Central memory CD8-positive, alpha-beta T cell (primary cell): Measurements from ENCODE around the gene WNK2.
"Not testable (repeated sequence)": the region's sequence is repeated elsewhere in the genome, so short reads cannot be mapped to it uniquely, and the experiment has no call there.

Experiments used
- ATAC-seq: fragments of 150-1000 bp; cut with Tn5 transposase; replicated peaks from 2 replicates; pipeline ENCODE4 v1.10.0; 2022; ENCODE audit warnings: mild to moderate bottlenecking, moderate FRiP score, moderate number of reproducible peaks; ENCODE audit not compliant: poor library complexity, severe bottlenecking; ENCODE audit errors: extremely low read depth
- DNase-seq, 2 donors: peaks; one replicate each; pipeline ENCODE4 v3.0.0; 2021; ENCODE audit warnings: low spot score in 2 of 2
- H3K27ac Mint-ChIP-seq: one replicate; pipeline ENCODE4 v1.8.0; 2022; ENCODE audit warnings: low read depth, mild to moderate bottlenecking, moderate library complexity, mixed read lengths
- H3K27me3 Mint-ChIP-seq: one replicate; pipeline ENCODE4 v1.8.0; 2022; ENCODE audit warnings: mixed read lengths
- H3K36me3 Mint-ChIP-seq: one replicate; pipeline ENCODE4 v1.8.0; 2022; ENCODE audit warnings: mild to moderate bottlenecking, moderate library complexity, mixed read lengths; ENCODE audit not compliant: insufficient read depth
- H3K4me1 Mint-ChIP-seq: one replicate; pipeline ENCODE4 v1.8.0; 2022; ENCODE audit warnings: mixed read lengths
- H3K4me3 Mint-ChIP-seq: one replicate; pipeline ENCODE4 v1.8.0; 2022; ENCODE audit warnings: mild to moderate bottlenecking, moderate library complexity, mixed read lengths
- H3K9me3 Mint-ChIP-seq: one replicate; pipeline ENCODE4 v1.8.0; 2022; ENCODE audit warnings: mixed read lengths

Gene WNK2

DNA sequence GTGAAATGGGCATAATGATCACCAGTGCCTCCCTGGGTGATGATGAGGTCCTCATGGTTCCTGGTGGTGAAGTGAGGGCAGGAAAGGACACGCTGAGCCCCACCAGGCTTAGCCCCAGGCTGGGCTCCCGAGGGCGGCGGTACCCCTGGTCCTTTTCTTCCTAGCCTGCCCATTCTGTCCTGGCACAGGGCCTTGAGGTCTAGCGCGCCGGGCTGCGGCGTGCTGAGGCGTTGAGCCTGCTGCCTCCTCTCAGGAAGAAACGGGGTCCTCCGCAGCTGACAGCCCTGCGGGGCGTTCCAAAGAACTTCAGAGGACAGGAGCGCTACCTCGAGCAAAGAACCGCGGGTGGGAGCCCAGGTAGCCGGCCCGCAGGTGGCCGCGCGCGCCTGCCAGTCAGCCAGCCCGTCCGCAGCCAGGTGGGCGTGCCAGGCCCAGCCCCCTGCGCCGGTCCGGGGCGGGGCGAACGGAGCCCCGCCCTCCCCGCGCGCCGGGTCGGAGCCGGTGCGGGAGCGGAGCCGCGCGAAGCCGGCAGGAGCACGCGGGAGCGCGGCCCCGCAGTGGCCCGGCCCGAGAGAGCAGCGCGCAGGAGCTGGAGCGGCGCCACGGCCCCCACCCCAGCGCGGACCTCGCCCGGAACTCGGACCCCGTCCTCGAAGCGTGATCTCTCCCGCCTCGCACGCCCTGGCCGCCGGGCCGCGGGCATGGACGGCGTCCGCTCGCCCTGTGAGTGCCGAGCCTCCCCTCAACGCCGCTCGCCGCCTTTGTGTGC lies at the start of gene WNK2:
WNK2 (plus strand) TSS at position 477 of the 769 bp plus-strand sequence. CDS start 791 bp downstream, outside the sequence.
- H3K4me1 Mint-ChIP-seq = no peaks in the 10 kb centered on the region
- peaks cover 67% of the 10 kb centered on the region for H3K27me3 Mint-ChIP-seq
- DNase-seq = no peak
- H3K4me3 Mint-ChIP-seq = peak within 1 kb of the TSS; percentile 71
- peak; percentile 67 for ATAC-seq
- H3K36me3 Mint-ChIP-seq = no peaks in the 10 kb centered on the region
- H3K27ac Mint-ChIP-seq = no peak within 1 kb of the TSS
- H3K9me3 Mint-ChIP-seq = no peaks in the 10 kb centered on the region

DNA sequence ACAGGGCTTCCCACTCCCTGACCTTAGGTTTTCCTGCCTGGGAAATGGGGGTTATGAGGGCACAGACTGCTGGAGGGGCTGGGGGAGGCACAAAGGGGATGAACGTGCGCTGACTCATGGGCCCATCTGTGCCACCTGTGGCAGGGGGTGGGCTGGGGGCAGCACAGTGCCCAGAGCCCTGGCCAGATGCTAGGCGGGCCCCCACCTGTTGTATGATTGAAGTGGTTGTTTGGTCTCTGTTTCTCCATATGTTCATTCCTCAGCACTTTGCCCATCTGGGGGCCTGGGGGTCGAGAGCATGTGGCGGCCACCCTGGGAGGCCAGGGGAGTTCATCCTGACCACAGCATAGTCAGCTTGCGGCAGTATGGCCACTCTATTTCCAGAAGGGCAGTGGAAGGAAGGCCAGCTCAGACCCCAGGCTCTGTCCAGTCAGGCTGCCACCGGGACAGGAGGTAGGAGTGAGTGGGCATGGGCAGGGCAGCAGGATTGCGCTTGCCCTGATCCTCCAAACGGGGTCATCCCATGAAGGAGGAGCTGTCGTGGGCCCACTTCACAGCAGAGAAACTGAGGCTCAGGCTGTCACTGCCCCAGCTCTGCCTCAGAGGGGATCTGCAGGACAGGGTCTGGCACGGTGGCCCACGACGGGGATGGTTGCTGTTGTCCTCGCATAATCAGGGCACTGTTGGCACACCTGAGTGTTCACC lies 49.0 kb upstream of the WNK2 start:
- Mint-ChIP-seq H3K4me3 (peak overlapping the region; percentile 86), H3K4me1 (peaks cover 41% of the 10 kb centered on the region)

DNA sequence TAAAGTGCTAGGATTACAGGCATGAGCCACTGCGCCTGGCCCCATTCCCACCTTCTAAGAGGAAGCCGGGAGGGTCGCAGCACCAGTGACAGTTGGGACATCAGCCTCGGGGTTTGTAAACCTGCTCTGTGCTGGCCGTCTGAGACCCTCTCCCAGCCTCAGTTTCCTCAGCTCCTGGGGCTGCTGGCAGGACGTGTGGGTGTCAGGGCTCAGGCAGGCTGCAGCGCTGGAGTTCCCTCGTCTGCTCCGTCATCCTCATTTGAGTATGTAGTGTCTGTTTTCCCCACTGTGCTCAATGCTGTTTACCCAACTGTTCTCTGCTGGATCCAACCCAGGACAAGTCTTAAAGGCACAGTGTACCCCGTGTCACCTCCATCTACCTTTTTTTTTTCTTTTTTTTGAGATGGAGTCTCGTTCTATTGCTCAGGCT lies 47.9 kb upstream of the WNK2 start:
- Mint-ChIP-seq H3K27ac (peak overlapping the region; percentile 98), H3K27me3 (no peaks in the 10 kb centered on the region), H3K4me1 (peaks cover 32% of the 10 kb centered on the region), H3K36me3 (peaks cover 21% of the 10 kb centered on the region), H3K4me3 (no peak overlapping the region), H3K9me3 (no peaks in the 10 kb centered on the region)
- ATAC-seq (no peak), DNase-seq (no peak)

More for the DNA sequence above, 49.0 kb upstream of the WNK2 start:
- ATAC-seq (no peak), DNase-seq (no peak)
- H3K36me3 Mint-ChIP-seq = peaks cover 24% of the 10 kb centered on the region
- no peaks in the 10 kb centered on the region for H3K27me3 Mint-ChIP-seq
- peak overlapping the region; percentile 98 for H3K27ac Mint-ChIP-seq
- no peaks in the 10 kb centered on the region for H3K9me3 Mint-ChIP-seq

DNA sequence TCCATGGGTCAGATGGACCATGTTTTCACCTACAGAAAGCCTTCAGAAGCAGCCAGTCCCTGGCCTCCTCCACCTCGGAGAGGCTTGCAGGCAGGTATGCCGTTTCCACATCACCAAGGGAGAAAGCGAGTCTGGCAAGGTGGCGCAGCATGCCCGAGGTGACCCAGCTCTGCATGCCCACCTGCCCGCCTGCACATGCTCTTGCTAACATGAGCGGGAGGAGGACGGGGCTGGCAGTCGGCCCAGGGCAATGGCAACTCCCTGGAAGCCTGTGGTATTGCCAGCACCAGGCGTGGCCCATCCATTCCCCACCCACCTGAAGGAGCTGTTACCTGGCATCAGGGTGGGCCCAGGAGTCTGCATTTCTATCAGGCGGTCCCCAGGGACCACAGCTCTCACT lies 46.6 kb upstream of the WNK2 start:
- H3K36me3 Mint-ChIP-seq = peaks cover 15% of the 10 kb centered on the region

DNA sequence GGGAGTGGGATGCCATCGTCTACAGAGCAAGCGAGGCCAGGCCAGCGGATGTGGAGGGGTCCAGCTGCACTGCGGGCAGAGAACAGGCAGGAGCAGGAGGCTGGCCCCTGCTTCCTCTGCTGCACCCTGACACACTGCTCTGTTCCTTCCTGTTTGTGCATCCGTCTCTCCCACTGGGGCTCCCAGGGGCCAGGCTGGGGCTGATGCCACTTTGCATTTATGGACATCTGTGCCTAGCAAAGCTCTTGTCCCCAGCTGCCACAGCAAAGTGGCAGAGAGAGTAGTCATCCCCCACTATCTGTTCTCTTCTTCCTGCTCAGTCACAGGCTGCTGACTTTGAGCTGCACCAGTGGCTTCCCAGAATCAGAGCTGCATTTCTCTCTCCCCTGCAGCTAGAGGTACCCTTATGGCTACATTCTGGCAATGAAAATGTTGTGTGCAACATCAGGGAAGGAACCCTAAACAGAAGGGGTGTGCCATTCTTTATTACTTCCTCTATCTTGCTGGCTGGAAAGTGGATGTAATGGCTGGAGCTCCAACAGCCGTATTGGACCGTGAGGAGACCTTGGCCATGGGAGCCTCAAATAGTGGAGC lies 45.7 kb upstream of the WNK2 start:
- DNase-seq = no peak
- Mint-ChIP-seq H3K9me3 (no peaks in the 10 kb centered on the region), H3K36me3 (peaks cover 10% of the 10 kb centered on the region), H3K4me3 (no peak overlapping the region), H3K27ac (no peak overlapping the region), H3K27me3 (no peaks in the 10 kb centered on the region), H3K4me1 (peaks cover 11% of the 10 kb centered on the region)
- no peak for ATAC-seq

More for the DNA sequence above, 46.6 kb upstream of the WNK2 start:
- Mint-ChIP-seq H3K4me3 (no peak overlapping the region), H3K27me3 (no peaks in the 10 kb centered on the region), H3K9me3 (no peaks in the 10 kb centered on the region), H3K4me1 (peaks cover 18% of the 10 kb centered on the region), H3K27ac (no peak overlapping the region)
- no peak for DNase-seq
- ATAC-seq = no peak

DNA sequence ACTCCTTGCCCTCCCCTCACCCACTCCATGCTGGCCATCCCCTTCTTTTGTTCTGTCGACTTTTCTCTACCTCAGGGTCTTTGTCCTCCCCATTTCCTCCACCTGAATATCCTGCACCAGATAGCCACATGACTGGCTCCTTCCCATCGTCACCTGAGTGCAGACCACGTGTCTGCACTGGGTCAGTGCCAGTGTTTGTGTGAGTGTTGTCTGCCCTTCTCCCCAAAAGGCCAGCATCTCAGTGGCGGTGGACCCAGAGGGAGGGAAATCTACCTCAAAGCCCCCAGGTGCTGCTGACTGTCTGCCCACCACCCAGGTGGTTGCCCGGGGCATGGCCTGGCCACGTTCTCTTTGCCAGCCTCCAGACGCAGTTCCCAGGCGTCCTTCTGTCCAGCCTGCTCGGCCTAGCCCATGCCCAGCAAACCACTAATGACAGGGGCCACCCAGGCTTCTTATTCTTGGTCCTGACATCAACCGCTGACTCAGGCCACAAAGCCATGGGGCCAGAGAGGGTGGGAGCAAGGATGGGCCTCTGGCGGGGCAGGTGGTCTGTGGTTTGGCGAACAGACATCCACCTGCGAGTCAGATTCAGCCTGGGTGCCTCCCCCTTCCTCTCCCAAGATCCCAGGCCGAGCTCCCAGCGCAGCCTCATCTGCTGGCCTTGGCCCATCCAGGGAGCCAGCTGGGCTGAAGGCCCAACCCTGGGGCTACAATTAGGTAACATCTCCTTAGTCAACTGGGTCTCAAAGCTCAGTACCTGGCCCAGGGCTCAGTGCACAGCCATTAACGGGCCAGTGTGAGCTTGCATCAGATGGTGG lies 44.4 kb upstream of the WNK2 start:
- Mint-ChIP-seq H3K36me3 (peaks cover 5% of the 10 kb centered on the region), H3K4me1 (peaks cover 20% of the 10 kb centered on the region), H3K27ac (peak overlapping the region; percentile 56), H3K27me3 (no peaks in the 10 kb centered on the region), H3K4me3 (no peak overlapping the region), H3K9me3 (no peaks in the 10 kb centered on the region)
- DNase-seq = no peak
- ATAC-seq = no peak

DNA sequence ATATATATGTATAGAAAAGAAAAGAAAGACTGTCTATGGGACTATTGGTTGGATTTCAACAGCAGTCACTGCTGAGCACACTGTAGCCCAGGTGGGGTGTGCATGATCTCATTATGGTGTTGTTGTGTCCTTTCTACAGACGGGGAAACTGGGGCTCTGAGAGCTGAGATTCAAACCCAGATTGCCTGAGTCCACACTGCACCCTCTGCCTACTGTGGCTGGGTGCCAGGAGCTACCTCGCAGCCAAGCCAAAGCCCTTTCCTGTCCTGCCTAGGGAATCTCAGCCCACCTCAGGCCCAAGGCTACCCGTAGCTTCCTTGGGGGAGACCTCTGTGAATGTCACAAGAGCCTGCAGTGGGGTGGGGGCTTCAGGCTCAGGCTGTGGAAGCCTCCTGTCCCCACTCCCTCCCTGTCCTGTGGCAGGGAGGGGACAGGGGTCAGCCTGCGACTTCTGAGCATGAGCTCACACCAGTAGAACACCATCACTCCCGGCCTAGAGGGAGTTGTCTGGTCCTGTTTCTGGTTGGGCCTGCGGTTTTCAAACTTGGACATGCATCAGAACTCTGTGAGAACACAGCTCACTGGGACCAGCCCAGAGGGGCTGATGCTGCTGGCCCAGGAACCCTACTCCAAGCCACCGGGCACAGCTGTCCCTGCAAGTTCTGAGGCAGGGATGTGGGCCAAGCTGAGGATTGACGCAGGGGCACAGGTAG lies 42.0 kb upstream of the WNK2 start:
- H3K4me3 Mint-ChIP-seq = no peak overlapping the region
- ATAC-seq = no peak
- DNase-seq = no peak
- H3K36me3 Mint-ChIP-seq = peaks cover 2% of the 10 kb centered on the region
- no peak overlapping the region for H3K27ac Mint-ChIP-seq
- H3K9me3 Mint-ChIP-seq = no peaks in the 10 kb centered on the region
- no peaks in the 10 kb centered on the region for H3K27me3 Mint-ChIP-seq
- peaks cover 16% of the 10 kb centered on the region for H3K4me1 Mint-ChIP-seq

DNA sequence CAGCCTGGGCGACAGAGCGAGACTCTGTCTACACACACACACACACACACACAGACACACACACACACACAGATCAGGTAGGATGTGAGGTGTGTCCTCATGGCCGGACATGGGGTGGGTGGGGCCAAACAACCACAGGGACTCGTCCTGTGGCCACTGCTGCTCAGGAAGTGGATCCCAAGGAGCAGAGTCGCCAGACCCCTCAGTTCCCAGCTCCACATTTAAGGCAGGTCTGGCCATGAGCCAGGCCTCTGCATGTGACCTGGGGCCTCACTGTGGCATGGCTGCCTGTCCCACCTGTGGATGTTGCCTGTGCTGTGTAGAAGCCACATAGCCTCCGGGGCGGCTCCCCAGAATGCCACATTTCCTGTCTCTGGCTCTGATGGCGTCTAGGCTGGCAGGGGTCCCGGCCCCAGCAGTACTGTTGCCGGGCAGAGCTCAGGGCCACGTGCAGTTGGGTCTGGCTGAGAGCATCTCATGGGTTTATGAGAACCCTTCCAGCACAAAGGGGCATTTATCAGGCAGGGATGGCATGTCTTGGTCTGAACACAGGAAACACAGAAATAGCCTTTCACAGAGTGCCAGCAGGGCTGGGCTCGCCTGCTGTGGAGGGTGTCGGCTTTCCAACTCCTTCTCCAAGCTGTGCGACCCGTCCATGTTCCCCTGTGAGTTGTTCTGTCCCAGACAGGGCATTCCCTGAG lies 40.0 kb upstream of the WNK2 start:
- peaks cover 4% of the 10 kb centered on the region for H3K36me3 Mint-ChIP-seq
- H3K4me3 Mint-ChIP-seq = peak overlapping the region; percentile 53
- H3K27ac Mint-ChIP-seq = peak overlapping the region; percentile 88
- no peaks in the 10 kb centered on the region for H3K27me3 Mint-ChIP-seq
- ATAC-seq (peak; percentile 97), DNase-seq (peak; percentile 46 to 61)
- H3K9me3 Mint-ChIP-seq = no peaks in the 10 kb centered on the region
- H3K4me1 Mint-ChIP-seq = peaks cover 16% of the 10 kb centered on the region

DNA sequence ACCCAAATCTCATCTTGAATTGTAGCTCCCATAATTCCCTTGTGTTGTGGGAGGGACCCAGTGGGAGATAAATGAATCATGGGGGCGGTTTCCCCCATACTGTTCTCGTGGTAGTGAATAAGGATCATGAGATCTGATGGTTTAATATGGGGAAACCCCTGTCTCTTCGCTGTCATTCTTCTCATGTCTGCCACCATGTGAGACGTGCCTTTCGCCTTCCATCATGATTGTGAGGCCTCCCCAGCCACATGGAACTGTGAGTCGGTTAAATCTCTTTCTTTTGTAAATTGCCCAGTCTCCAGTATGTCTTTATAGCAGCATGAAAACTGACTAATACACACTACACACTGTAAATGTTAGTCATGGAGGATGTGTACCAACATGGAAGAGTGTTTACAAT lies 37.2 kb upstream of the WNK2 start:
- H3K27ac Mint-ChIP-seq, DNase-seq, H3K36me3 Mint-ChIP-seq, ATAC-seq, H3K27me3 Mint-ChIP-seq, H3K4me3 Mint-ChIP-seq, H3K9me3 Mint-ChIP-seq: not testable (repeated sequence)
- H3K4me1 Mint-ChIP-seq = peaks cover 16% of the 10 kb centered on the region

DNA sequence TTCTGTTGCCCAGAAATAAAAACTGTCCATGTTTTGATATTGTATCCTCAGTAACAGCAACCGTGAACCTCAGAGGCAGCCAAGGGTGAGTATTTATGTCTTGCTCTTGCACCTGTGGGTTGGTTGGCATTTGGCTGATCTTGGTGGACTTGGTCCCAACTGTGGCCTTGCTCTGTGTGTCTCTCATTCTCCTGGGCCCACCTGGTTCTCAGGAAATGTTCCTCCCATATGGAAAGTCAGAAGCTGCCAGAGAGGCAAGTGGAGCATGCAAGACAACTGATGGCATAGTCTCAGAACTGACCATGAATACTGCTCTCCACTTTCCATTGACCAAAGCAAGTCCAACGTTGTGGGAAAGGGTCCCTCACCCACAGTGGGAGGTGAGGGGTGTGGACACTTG lies 36.3 kb upstream of the WNK2 start:
- H3K4me1 Mint-ChIP-seq = peaks cover 16% of the 10 kb centered on the region

DNA sequence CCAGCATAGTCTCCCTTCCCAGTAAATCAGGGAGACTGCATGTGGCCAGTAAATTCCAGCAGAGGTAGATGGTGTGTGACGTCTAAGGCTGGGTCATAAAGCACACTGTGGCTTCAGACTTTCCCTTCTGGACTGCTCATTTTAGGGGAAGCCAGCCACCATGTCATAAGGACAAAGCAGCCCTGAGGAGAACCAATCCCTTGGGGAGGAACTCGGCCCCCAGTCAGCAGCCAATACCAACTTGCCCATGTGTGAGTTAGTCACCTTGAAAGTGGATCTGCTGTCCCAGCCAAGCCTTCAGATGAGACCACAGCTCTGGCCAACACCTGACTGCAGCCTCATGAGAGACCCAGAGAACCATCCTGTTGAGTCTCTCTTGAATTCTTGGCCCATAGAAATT lies 35.2 kb upstream of the WNK2 start:
- H3K27me3 Mint-ChIP-seq = no peaks in the 10 kb centered on the region
- H3K4me3 Mint-ChIP-seq = no peak overlapping the region
- peaks cover 4% of the 10 kb centered on the region for H3K36me3 Mint-ChIP-seq
- no peak for DNase-seq
- peaks cover 10% of the 10 kb centered on the region for H3K4me1 Mint-ChIP-seq
- H3K9me3 Mint-ChIP-seq = no peaks in the 10 kb centered on the region
- H3K27ac Mint-ChIP-seq = no peak overlapping the region
- ATAC-seq = no peak

More for the DNA sequence above, 36.3 kb upstream of the WNK2 start:
- ATAC-seq (no peak), DNase-seq (no peak)
- Mint-ChIP-seq H3K36me3 (peaks cover 4% of the 10 kb centered on the region), H3K9me3 (no peaks in the 10 kb centered on the region), H3K4me3 (no peak overlapping the region), H3K27me3 (no peaks in the 10 kb centered on the region), H3K27ac (no peak overlapping the region)
